ENCODE measurements around the gene VPS54. TPM values are rescaled to one million over a fixed set of nuclear protein-coding genes. Genes with fewer than 3 reads are reported as not detected.
"Not testable (repeated sequence)": the region's sequence is repeated elsewhere in the genome, so short reads cannot be mapped to it uniquely, and the experiment has no call there.

Gene VPS54
- polyA plus RNA-seq, 1 experiment: 5.6 TPM

DNA sequence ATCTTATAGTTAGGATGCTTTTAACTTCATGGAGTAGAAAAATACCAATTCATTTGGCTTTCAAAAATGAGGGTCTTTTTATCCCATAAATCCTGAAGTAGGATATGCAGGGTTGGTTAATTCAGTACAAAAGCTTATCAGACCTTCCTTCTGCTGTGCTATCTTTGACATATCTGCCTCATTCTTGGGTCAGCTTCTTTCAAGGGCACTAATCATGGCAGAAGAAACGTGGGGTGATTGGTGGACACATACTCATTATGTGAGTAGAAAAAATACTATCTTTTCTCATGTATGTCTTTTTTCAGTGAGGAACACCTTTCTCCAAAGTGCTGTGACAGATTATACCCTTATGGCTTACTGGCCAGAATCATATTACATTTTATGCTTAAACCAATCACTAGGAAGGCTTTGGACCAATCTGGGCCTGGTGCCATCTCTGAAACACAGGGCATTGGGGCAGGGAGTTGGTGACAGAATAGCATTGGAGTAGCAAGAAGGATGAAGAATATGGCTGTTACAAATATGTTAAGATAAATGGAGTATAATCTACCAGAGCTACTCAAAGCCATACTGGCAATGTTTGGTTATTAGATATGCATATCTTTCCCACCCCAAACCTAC lies 167.4 kb downstream of the VPS54 start:
- DNase-seq (ENCODE audit: low read depth): no peak
- Histone ChIP-seq H3K36me3 (ENCODE audit: control insufficient read depth, insufficient read depth, low read length) (no peaks in the 10 kb centered on the region), H3K4me3 (ENCODE audit: low read depth, low read length) (no peak overlapping the region), H3K27me3 (ENCODE audit: control insufficient read depth, insufficient read depth, low read length) (no peaks in the 10 kb centered on the region)
- ChIA-PET CTCF (interaction anchor here (1.5 to 4.1 kb wide), 5 partner anchors 8 to 153 kb away, joined by 3 to 21 read pairs (median 6); partner anchors contain the start of gene UGP2), POLR2A (no interaction called here)
- TF ChIP-seq, protein P1, sequence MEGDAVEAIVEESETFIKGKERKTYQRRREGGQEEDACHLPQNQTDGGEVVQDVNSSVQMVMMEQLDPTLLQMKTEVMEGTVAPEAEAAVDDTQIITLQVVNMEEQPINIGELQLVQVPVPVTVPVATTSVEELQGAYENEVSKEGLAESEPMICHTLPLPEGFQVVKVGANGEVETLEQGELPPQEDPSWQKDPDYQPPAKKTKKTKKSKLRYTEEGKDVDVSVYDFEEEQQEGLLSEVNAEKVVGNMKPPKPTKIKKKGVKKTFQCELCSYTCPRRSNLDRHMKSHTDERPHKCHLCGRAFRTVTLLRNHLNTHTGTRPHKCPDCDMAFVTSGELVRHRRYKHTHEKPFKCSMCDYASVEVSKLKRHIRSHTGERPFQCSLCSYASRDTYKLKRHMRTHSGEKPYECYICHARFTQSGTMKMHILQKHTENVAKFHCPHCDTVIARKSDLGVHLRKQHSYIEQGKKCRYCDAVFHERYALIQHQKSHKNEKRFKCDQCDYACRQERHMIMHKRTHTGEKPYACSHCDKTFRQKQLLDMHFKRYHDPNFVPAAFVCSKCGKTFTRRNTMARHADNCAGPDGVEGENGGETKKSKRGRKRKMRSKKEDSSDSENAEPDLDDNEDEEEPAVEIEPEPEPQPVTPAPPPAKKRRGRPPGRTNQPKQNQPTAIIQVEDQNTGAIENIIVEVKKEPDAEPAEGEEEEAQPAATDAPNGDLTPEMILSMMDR (IDR thresholded peaks at IDR 0.05; ENCODE audit: insufficient read depth, low read depth, low read length): no peak

DNA sequence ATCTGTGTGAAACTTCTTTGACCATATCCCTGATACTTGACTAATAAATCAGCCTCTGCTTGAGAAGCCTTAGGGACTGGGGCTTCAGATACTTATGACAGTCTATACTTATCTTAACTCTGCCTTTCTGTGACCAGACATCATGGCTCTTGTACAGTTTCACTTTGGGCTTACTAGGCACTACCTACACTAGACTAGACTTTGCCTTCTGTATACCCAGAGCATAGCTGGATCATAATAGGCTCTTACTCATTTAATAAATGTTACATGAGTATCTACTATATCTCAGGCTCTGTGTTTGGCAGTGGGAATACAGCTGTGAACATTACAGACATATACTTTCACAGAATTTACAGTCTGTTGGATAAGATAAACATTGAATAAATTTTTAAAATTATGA lies 168.6 kb downstream of the VPS54 start:
- Histone ChIP-seq H3K36me3 (ENCODE audit: control insufficient read depth, insufficient read depth, low read length) (no peaks in the 10 kb centered on the region), H3K4me3 (ENCODE audit: low read depth, low read length) (no peak overlapping the region), H3K27me3 (ENCODE audit: control insufficient read depth, insufficient read depth, low read length) (no peaks in the 10 kb centered on the region)
- DNase-seq (ENCODE audit: low read depth): no peak
- CTCF ChIA-PET: interaction anchor here (1.0 to 3.4 kb wide), 3 partner anchors 10 to 152 kb away, joined by 3 to 19 read pairs (median 8); no protein-coding TSS in a partner anchor
- TF ChIP-seq, protein P1 (IDR thresholded peaks at IDR 0.05; ENCODE audit: insufficient read depth, low read depth, low read length): no peak
- POLR2A ChIA-PET: no interaction called here

DNA sequence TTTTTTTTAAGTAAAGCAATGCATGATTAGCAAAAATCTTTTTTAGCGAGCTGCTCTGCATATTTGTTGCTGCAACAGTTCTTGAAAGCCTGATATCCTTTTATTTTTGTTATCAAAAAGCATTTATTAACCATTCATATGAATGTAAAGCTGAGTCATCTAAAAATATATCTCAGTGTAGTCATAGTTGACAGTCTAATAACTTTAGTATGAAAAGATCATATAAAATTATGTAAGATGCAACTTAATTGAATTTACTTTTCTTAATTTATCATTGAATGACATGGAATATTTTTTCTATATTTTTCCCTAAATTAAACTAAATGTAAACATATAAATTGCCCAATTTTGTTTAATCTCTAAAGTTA lies 169.0 kb downstream of the VPS54 start:
- DNase-seq (ENCODE audit: low read depth): no peak
- Histone ChIP-seq H3K4me3 (ENCODE audit: low read depth, low read length) (no peak overlapping the region), H3K36me3 (ENCODE audit: control insufficient read depth, insufficient read depth, low read length) (no peaks in the 10 kb centered on the region), H3K27me3 (ENCODE audit: control insufficient read depth, insufficient read depth, low read length) (no peaks in the 10 kb centered on the region)
- POLR2A ChIA-PET: interaction anchor here (1.1 kb wide), 1 partner anchor 9 kb away, joined by 3 read pairs; no protein-coding TSS in a partner anchor
- TF ChIP-seq, protein P1 (IDR thresholded peaks at IDR 0.05; ENCODE audit: insufficient read depth, low read depth, low read length): no peak
- CTCF ChIA-PET: interaction anchor here (0.6 to 2.4 kb wide), 3 partner anchors 11 to 246 kb away, joined by 3 to 8 read pairs (median 4); no protein-coding TSS in a partner anchor

DNA sequence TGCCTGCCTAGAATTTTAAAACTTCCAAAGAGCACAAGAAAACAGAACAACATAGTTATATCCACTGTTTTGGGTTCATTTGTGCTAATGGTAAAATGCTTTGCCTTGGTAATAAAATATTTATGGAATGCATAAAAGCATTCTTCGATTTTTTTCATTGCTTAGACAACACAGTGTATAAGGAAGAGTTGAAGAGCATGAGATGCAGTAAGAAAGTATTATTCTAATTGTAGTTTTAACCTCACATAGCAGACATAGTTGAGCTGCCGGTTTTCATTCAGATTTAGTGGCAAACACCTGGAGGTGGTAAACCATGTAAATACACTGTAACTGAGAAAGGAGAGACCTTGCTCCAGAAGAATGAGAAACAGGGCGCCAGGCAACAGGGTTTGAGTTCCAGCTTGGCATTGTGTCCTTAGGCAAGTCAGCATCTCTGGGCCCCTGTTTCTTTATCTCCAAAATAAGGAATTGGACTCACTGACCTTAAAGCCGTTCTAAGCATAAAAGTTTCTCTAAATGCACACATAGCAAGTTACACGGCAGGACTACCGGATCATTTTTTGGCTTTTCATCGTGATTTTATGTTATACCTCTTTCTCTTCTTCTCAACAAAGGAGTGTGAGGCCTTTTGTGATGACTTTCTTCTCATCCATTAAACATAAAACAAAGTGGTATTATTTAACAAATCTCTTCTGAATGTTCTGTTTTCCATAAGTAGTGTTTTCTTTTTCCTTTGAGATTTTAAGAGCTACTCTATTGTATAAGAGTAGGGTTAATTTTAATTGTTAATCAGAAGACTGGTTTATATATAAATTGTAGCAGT lies 169.6 kb downstream of the VPS54 start:
- ChIA-PET CTCF (interaction anchor here (0.6 to 2.4 kb wide), 4 partner anchors 11 to 245 kb away, joined by 3 to 8 read pairs (median 4); no protein-coding TSS in a partner anchor), POLR2A (interaction anchor here (0.9 to 1.1 kb wide), 2 partner anchors 9 to 113 kb away, joined by 3 to 4 read pairs; no protein-coding TSS in a partner anchor)
- H3K36me3 ChIP-seq (ENCODE audit: control insufficient read depth, insufficient read depth, low read length): no peaks in the 10 kb centered on the region
- no peak overlapping the region; the same call in 1 of the 2 replicates for H3K4me3 ChIP-seq (ENCODE audit: low read depth, low read length)
- no peaks in the 10 kb centered on the region for H3K27me3 ChIP-seq (ENCODE audit: control insufficient read depth, insufficient read depth, low read length)
- TF ChIP-seq, protein P1 (IDR thresholded peaks at IDR 0.05; ENCODE audit: insufficient read depth, low read depth, low read length): no peak
- DNase-seq (ENCODE audit: low read depth): peak; percentile 51

DNA sequence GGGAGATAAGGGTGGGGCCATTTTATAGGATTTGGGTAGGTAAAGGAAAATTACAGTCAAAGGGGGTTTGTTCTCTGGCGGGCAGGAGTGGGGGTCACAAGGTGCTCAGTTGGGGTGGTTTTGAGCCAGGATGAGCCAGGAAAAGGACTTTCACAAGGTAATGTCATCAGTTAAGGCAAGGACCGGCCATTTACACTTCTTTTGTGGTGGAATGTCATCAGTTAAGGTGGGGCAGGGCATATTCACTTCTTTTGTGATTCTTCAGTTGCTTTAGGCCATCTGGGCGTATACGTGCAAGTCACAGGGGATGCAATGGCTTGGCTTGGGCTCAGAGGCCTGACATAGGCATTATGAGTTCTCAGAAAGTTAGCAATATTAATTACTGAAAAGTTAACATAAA lies 171.7 kb downstream of the VPS54 start:
- H3K4me3 ChIP-seq (ENCODE audit: low read depth, low read length); H3K36me3 ChIP-seq (ENCODE audit: control insufficient read depth, insufficient read depth, low read length); H3K27me3 ChIP-seq (ENCODE audit: control insufficient read depth, insufficient read depth, low read length); CTCF ChIA-PET; DNase-seq (ENCODE audit: low read depth); POLR2A ChIA-PET: not testable (repeated sequence)

Measured in BJ (cell line).